SK-N-SH (cell line): ENCODE results near the gene MMS19. TPM values are rescaled to one million over a fixed set of nuclear protein-coding genes. Genes with fewer than 3 reads are reported as not detected.
"Not testable (repeated sequence)": the region's sequence is repeated elsewhere in the genome, so short reads cannot be mapped to it uniquely, and the experiment has no call there.

Experiments used
- CTCF ChIA-PET: fragments of 300-600, 350-600 bp; formaldehyde crosslinking; extraction: SDS; loops from one replicate; lab custom pipeline; 2021; lab: Yijun Ruan, JAX
- POLR2A ChIA-PET: fragments of 350-600 bp; sonication (Branson Sonifier 250); formaldehyde crosslinking; extraction: SDS; loops from one replicate; lab custom pipeline; 2020; ENCODE audit warnings: antibody characterized with exemption, inconsistent platforms; lab: Yijun Ruan, JAX
- DNase-seq: peaks from one replicate; pipeline ENCODE4 v3.0.0; 2012
- H2AFZ ChIP-seq: fragments of 200-600 bp; sonication (generic); 2 replicates; pipeline ENCODE4 v1.8.1; 2016; ENCODE audit warnings: antibody characterized with exemption, mild to moderate bottlenecking, low read depth
- H3F3A ChIP-seq: fragments of 200-600 bp; sonication (generic); replicated peaks from 2 replicates; pipeline ENCODE3; 2016; ENCODE audit warnings: antibody characterized with exemption, mild to moderate bottlenecking; ENCODE audit not compliant: insufficient read depth
- H3K27ac ChIP-seq, 2 experiments: fragments of 200-500 bp in 1 of 2; fragments of 200-600 bp in 1 of 2; sonication (Bioruptor generic) in 1 of 2; sonication (generic), shearing (Covaris generic) in 1 of 2; 2 replicates each; pipeline versions ENCODE4 v1.5.1 to v1.6.1; 2014 to 2016; ENCODE audit warnings: low read depth in 2 of 2, inconsistent platforms in 1 of 2, low read length in 1 of 2, mild to moderate bottlenecking in 1 of 2, mixed read lengths in 1 of 2
- H3K27me3 ChIP-seq: fragments of 200-600 bp; sonication (generic), shearing (Covaris generic); 2 replicates; pipeline ENCODE4 v1.6.1; 2016; ENCODE audit warnings: mixed run types; ENCODE audit not compliant: insufficient read depth
- H3K36me3 ChIP-seq, 2 experiments: fragments of 200-500 bp in 1 of 2; fragments of 200-600 bp in 1 of 2; sonication (Bioruptor generic) in 1 of 2; sonication (generic) in 1 of 2; replicated peaks in 1 of 2; 2 replicates each; pipeline versions ENCODE3 to v1.5.1; 2014 to 2016; ENCODE audit warnings: low read length in 1 of 2, mild to moderate bottlenecking in 1 of 2; ENCODE audit not compliant: insufficient read depth in 2 of 2, control insufficient read depth in 1 of 2
- H3K4me1 ChIP-seq, 2 experiments: fragments of 200-500 bp in 1 of 2; fragments of 200-600 bp in 1 of 2; sonication (Bioruptor generic) in 1 of 2; sonication (generic), shearing (Covaris generic) in 1 of 2; 2 replicates each; pipeline versions ENCODE4 v1.5.1 to v1.6.1; 2014 to 2016; ENCODE audit warnings: low read depth in 1 of 2, low read length in 1 of 2, mixed run types in 1 of 2; ENCODE audit not compliant: insufficient read depth in 2 of 2, control insufficient read depth in 1 of 2
- H3K4me2 ChIP-seq: fragments of 200-600 bp; sonication (generic), shearing (Covaris generic); 2 replicates; pipeline ENCODE4 v1.6.1; 2017; ENCODE audit warnings: mixed run types
- H3K4me3 ChIP-seq, 2 experiments: fragments of 200-500 bp in 1 of 2; fragments of 200-600 bp in 1 of 2; sonication (Bioruptor generic) in 1 of 2; sonication (generic), shearing (Covaris generic) in 1 of 2; 2 replicates each; pipeline versions ENCODE4 v1.5.1 to v1.8.1; 2014 to 2016; ENCODE audit warnings: low read depth in 2 of 2, inconsistent platforms in 1 of 2, low read length in 1 of 2, mild to moderate bottlenecking in 1 of 2, mixed read lengths in 1 of 2, moderate library complexity in 1 of 2
- H3K79me2 ChIP-seq: fragments of 200-600 bp; sonication (generic); 2 replicates; pipeline ENCODE4 v1.8.1; 2017; ENCODE audit warnings: mild to moderate bottlenecking; ENCODE audit not compliant: insufficient read depth
- H3K9ac ChIP-seq: fragments of 200-600 bp; sonication (generic); 2 replicates; pipeline ENCODE4 v1.6.1; 2017; ENCODE audit warnings: mixed run types
- H3K9me2 ChIP-seq: fragments of 200-600 bp; sonication (generic); 2 replicates; pipeline ENCODE4 v1.6.1; 2017; ENCODE audit warnings: mixed run types
- H3K9me3 ChIP-seq: fragments of 200-600 bp; sonication (generic); 2 replicates; pipeline ENCODE4 v1.6.1; 2017; ENCODE audit warnings: mixed run types, mild to moderate bottlenecking, moderate library complexity
- H4K20me1 ChIP-seq: fragments of 200-600 bp; sonication (generic); 2 replicates; pipeline ENCODE4 v1.6.1; 2017; ENCODE audit warnings: mild to moderate bottlenecking, mixed run types; ENCODE audit not compliant: insufficient read depth
- CHD2 ChIP-seq: fragments of 150-350 bp; IDR thresholded peaks from 2 replicates; pipeline ENCODE4 v1.6.1; 2018; ENCODE audit warnings: low read length; ENCODE audit not compliant: partially characterized antibody
- CTCF ChIP-seq: fragments of 200-600 bp; sonication (generic); IDR thresholded peaks from 2 replicates; pipeline ENCODE4 v1.6.1; 2017; ENCODE audit warnings: antibody characterized with exemption, mild to moderate bottlenecking, moderate library complexity
- MAX ChIP-seq: IDR thresholded peaks from 2 replicates; pipeline ENCODE4 v1.4.0; 2012; ENCODE audit warnings: low read depth
- MEF2A ChIP-seq: IDR thresholded peaks from 2 replicates; pipeline ENCODE4 v1.4.0; 2012; ENCODE audit warnings: low read depth, borderline replicate concordance
- NRF1 ChIP-seq: IDR thresholded peaks from 2 replicates; pipeline ENCODE4 v1.6.1; 2012; ENCODE audit warnings: low read depth, mild to moderate bottlenecking, low read length
- PBX3 ChIP-seq: IDR thresholded peaks from 2 replicates; pipeline ENCODE4; 2012
- POLR2AphosphoS5 ChIP-seq: IDR thresholded peaks from 2 replicates; pipeline ENCODE4 v1.6.1; 2012; ENCODE audit warnings: low read depth, low read length
- RAD21 ChIP-seq: IDR thresholded peaks from 2 replicates; pipeline ENCODE4 v1.6.1; 2012; ENCODE audit warnings: mild to moderate bottlenecking, low read length
- RFX5 ChIP-seq: IDR thresholded peaks from 2 replicates; pipeline ENCODE4 v1.6.1; 2012; ENCODE audit warnings: mild to moderate bottlenecking, improper control_type of control experiment, low read length
- TAF1 ChIP-seq: IDR thresholded peaks from 2 replicates; pipeline ENCODE4 v1.6.1; 2012; ENCODE audit warnings: low read depth, mild to moderate bottlenecking, low read length, moderate library complexity, borderline replicate concordance
- YY1 ChIP-seq: IDR thresholded peaks from 2 replicates; pipeline ENCODE4 v1.4.0; 2012; ENCODE audit warnings: low read depth, mild to moderate bottlenecking
- WGBS: methylation state at CpG from one replicate; pipeline ENCODE4 v1.1.6; 2017; ENCODE audit warnings: low lambda C conversion rate; 5-methylcytosine and 5-hydroxymethylcytosine counted together
- polyA plus RNA-seq, 3 experiments: library from polyadenylated mRNA; depleted of rRNA; stranded (reverse); fragments of >200 nt; gene quantifications; 2 replicates each; pipeline ENCODE4 v1.2.3, GENCODE V29; 2012

Gene MMS19
- polyA plus RNA-seq, 1 of the 3 experiments (the other 2 are of a cell fraction): 56.9 TPM

GRCh38 chr10:97426776-97427570 lies 71.2 kb downstream of the MMS19 start:
- H3K9ac ChIP-seq: peak overlapping the region; percentile 93
- no peaks in the 10 kb centered on the region for H3K9me2 ChIP-seq
- H3K4me3 ChIP-seq: peak overlapping the region; percentile 61 to 99
- H3K9me3 ChIP-seq: no peaks in the 10 kb centered on the region
- peaks cover 14 to 28% of the 10 kb centered on the region in 2 experiments; a peak in 3 of 4 replicates for H3K4me1 ChIP-seq
- CTCF ChIA-PET: interaction anchor here (1.0 to 1.5 kb wide), 2 partner anchors 11 to 20 kb away, joined by 3 to 6 read pairs; no protein-coding TSS in a partner anchor
- peak overlapping the region; percentile 69 to 93 for H3K27ac ChIP-seq
- H3K79me2 ChIP-seq: peaks cover 72% of the 10 kb centered on the region
- no peaks in the 10 kb centered on the region for H3K27me3 ChIP-seq
- peak overlapping the region; percentile 27; the same call in 1 of the 2 replicates for H2AFZ ChIP-seq
- 3% methylated on average over 33 of the region's 34 CpGs for WGBS
- H3K36me3 ChIP-seq: peaks cover 24 to 36% of the 10 kb centered on the region in 2 experiments
- peaks cover 16% of the 10 kb centered on the region for H4K20me1 ChIP-seq
- POLR2A ChIA-PET: no interaction called here
- no peak for DNase-seq
- TF ChIP-seq MAX (0 out of 2 replicates have a peak, but pooled peaks have one; percentile 16), RAD21 (no peak)
- H3K4me2 ChIP-seq: peak overlapping the region; percentile 94
- peaks cover 59% of the 10 kb centered on the region for H3F3A ChIP-seq

GRCh38 chr10:97425964-97426775 lies 72.1 kb downstream of the MMS19 start, which contains the start of gene PGAM1:
Gene PGAM1, plus strand, starts transcription at chr10:97426191. Its CDS starts 117 bp downstream, at chr10:97426308.
- H3K4me2 ChIP-seq: peak within 1 kb of the TSS; percentile 94
- H2AFZ ChIP-seq: peak within 1 kb of the TSS; percentile 75
- CTCF ChIA-PET: interaction anchor here (0.8 kb wide), 1 partner anchor 25 kb away, joined by 3 read pairs; the partner anchor contains the start of gene RRP12
- H3K9me3 ChIP-seq: no peaks in the 10 kb centered on the region
- H3F3A ChIP-seq: peaks cover 51% of the 10 kb centered on the region
- peak within 1 kb of the TSS; percentile 61 to 99 for H3K4me3 ChIP-seq
- H3K27ac ChIP-seq: peak within 1 kb of the TSS; percentile 78 to 97
- H3K36me3 ChIP-seq: peaks cover 16 to 28% of the 10 kb centered on the region in 2 experiments
- peaks cover 74% of the 10 kb centered on the region for H3K79me2 ChIP-seq
- H3K9me2 ChIP-seq: no peaks in the 10 kb centered on the region
- H3K9ac ChIP-seq: peak within 1 kb of the TSS; percentile 93
- TF ChIP-seq MAX: peak; percentile 6; the same call in 1 of the 2 replicates
- TF ChIP-seq RFX5: no peak
- peak; percentile 59; the same call in 1 of the 2 replicates for TF ChIP-seq TAF1
- TF ChIP-seq YY1: 0 out of 2 replicates have a peak, but pooled peaks have one; percentile 73
- TF ChIP-seq POLR2AphosphoS5: peak; percentile 56
- TF ChIP-seq CTCF: peak; percentile 59
- TF ChIP-seq NRF1: peak; percentile 88
- TF ChIP-seq PBX3: no peak
- no peak for TF ChIP-seq MEF2A
- TF ChIP-seq CHD2: peak; percentile 77
- POLR2A ChIA-PET: no interaction called here
- H3K27me3 ChIP-seq: no peaks in the 10 kb centered on the region
- peaks cover 14 to 28% of the 10 kb centered on the region in 2 experiments; a peak in 3 of 4 replicates for H3K4me1 ChIP-seq
- 2% methylated on average over 19 of the region's 90 CpGs for WGBS
- DNase-seq: peak; percentile 100
- H4K20me1 ChIP-seq: peaks cover 16% of the 10 kb centered on the region

GRCh38 chr10:97423757-97424098 lies 74.5 kb downstream of the MMS19 start:
- Histone ChIP-seq H3K4me1 (peaks cover 14 to 19% of the 10 kb centered on the region in 2 experiments; a peak in 3 of 4 replicates), H3K9ac (peak overlapping the region; percentile 69; the same call in 1 of the 2 replicates), H3F3A (peaks cover 38% of the 10 kb centered on the region), H3K27ac (peak overlapping the region in 1 of 2 experiments; percentile 97; a peak in 2 of 4 replicates), H3K79me2 (peaks cover 54% of the 10 kb centered on the region), H3K4me2 (peak overlapping the region; percentile 81)
- H3K9me2 ChIP-seq, H3K9me3 ChIP-seq, POLR2A ChIA-PET, H3K4me3 ChIP-seq, H3K36me3 ChIP-seq, H3K27me3 ChIP-seq, H2AFZ ChIP-seq, DNase-seq, H4K20me1 ChIP-seq: not testable (repeated sequence)
- 93% methylated on average over 8 of the region's 8 CpGs for WGBS
- CTCF ChIA-PET: interaction anchor here (0.8 to 6.2 kb wide), 4 partner anchors 10 to 16 kb away, joined by 3 to 35 read pairs (median 4); no protein-coding TSS in a partner anchor
